H1 (cell line): ENCODE results near the gene CRABP1. TPM values are rescaled to one million over a fixed set of nuclear protein-coding genes. Genes with fewer than 3 reads are reported as not detected.

Source experiments
- CTCF ChIA-PET: fragments of 300-600 bp; sonication (Branson Sonifier 250); formaldehyde crosslinking; loops from one replicate; lab custom pipeline; 2021; ENCODE audit not compliant: partially characterized antibody; lab: Charles Lee
- POLR2A ChIA-PET: fragments of 300-600 bp; sonication (Branson Sonifier 250); formaldehyde crosslinking; loops from one replicate; lab custom pipeline; 2021; ENCODE audit warnings: inconsistent platforms; ENCODE audit not compliant: partially characterized antibody; lab: Charles Lee
- DNase-seq, 2 experiments: peaks; one replicate each; pipeline versions ENCODE4 v3.0.0 to v3.0.0-alpha.2; 2010 to 2022; ENCODE audit warnings: low spot score in 2 of 2, low read depth in 1 of 2, mixed read lengths in 1 of 2
- FAIRE-seq: peaks from 2 replicates; lab custom pipeline; 2011; peaks lifted over from hg19 to GRCh38; lab: Jason Lieb, UNC
- H2AFZ ChIP-seq: 2 replicates; pipeline ENCODE4 v1.8.1; 2012; ENCODE audit warnings: low read length, inconsistent platforms
- H2AK5ac ChIP-seq: 2 replicates; pipeline ENCODE4 v1.6.1; 2013; ENCODE audit warnings: low read depth, low read length
- H2BK120ac ChIP-seq: replicated peaks from 2 replicates; pipeline ENCODE3; 2013; ENCODE audit warnings: low read depth, low read length, inconsistent platforms
- H2BK12ac ChIP-seq: 2 replicates; pipeline ENCODE4 v1.6.1; 2013; ENCODE audit warnings: low read depth, low read length
- H2BK15ac ChIP-seq: 2 replicates; pipeline ENCODE4 v1.6.1; 2013; ENCODE audit warnings: low read length
- H2BK20ac ChIP-seq: 2 replicates; pipeline ENCODE4 v1.6.1; 2013; ENCODE audit warnings: low read length
- H2BK5ac ChIP-seq: 2 replicates; pipeline ENCODE4 v1.6.1; 2013; ENCODE audit warnings: low read depth, low read length
- H3K14ac ChIP-seq: 2 replicates; pipeline ENCODE4 v1.6.1; 2013; ENCODE audit warnings: inconsistent platforms; ENCODE audit not compliant: insufficient read length
- H3K18ac ChIP-seq: 2 replicates; pipeline ENCODE4 v1.6.1; 2013; ENCODE audit warnings: low read length; ENCODE audit errors: extremely low read depth
- H3K23ac ChIP-seq: 2 replicates; pipeline ENCODE4 v1.6.1; 2013; ENCODE audit warnings: inconsistent platforms; ENCODE audit not compliant: insufficient read length
- H3K23me2 ChIP-seq: 2 replicates; pipeline ENCODE4 v1.6.1; 2013; ENCODE audit warnings: low read depth, low read length
- H3K27ac ChIP-seq: 2 replicates; pipeline ENCODE4 v1.6.1; 2011; ENCODE audit warnings: low read depth, low read length, inconsistent platforms
- H3K27me3 ChIP-seq, 4 experiments: replicated peaks in 1 of 4; 1 replicate in 1 of 4; 2 replicates in 3 of 4; pipeline versions ENCODE4 v1.6.1 to v1.8.1; 2011 to 2013; ENCODE audit warnings: low read length in 3 of 4, mild to moderate bottlenecking in 3 of 4, inconsistent platforms in 2 of 4, mixed read lengths in 2 of 4, moderate library complexity in 1 of 4; ENCODE audit not compliant: control insufficient read depth in 3 of 4, insufficient read depth in 3 of 4; ENCODE audit errors: extremely low read depth in 1 of 4
- H3K36me3 ChIP-seq, 4 experiments: 2 replicates each; pipeline versions ENCODE4 v1.6.1 to v1.8.1; 2011 to 2013; ENCODE audit warnings: mild to moderate bottlenecking in 4 of 4, low read length in 3 of 4, moderate library complexity in 2 of 4, control low read depth in 1 of 4, inconsistent platforms in 1 of 4; ENCODE audit not compliant: insufficient read depth in 4 of 4, control insufficient read depth in 2 of 4
- H3K4ac ChIP-seq: replicated peaks from 2 replicates; pipeline ENCODE3; 2013; ENCODE audit warnings: low read length, low read depth, mixed read lengths, inconsistent platforms; ENCODE audit not compliant: insufficient read length
- H3K4me1 ChIP-seq, 4 experiments: replicated peaks in 1 of 4; 1 replicate in 1 of 4; 2 replicates in 3 of 4; pipeline versions ENCODE4 v1.6.1 to v1.8.1; 2011 to 2013; ENCODE audit warnings: low read length in 3 of 4, inconsistent platforms in 2 of 4, mixed read lengths in 1 of 4; ENCODE audit not compliant: insufficient read depth in 4 of 4, control insufficient read depth in 3 of 4
- H3K4me2 ChIP-seq, 2 experiments: 2 replicates each; pipeline versions ENCODE4 v1.6.1 to v1.8.1; 2011 to 2013; ENCODE audit warnings: low read depth in 2 of 2, low read length in 2 of 2, control low read depth in 1 of 2, inconsistent platforms in 1 of 2, mild to moderate bottlenecking in 1 of 2; ENCODE audit not compliant: insufficient read depth in 1 of 2
- H3K4me3 ChIP-seq, 4 experiments: fragments of 200-600, 300-600 bp in 1 of 4; sonication (generic), shearing (Covaris generic), sonication (Bioruptor Twin) in 1 of 4; 2 replicates each; pipeline versions ENCODE4 v1.5.1 to v1.8.1; 2011 to 2016; ENCODE audit warnings: low read length in 4 of 4, low read depth in 3 of 4, control low read depth in 2 of 4, inconsistent platforms in 2 of 4, mild to moderate bottlenecking in 2 of 4, mixed read lengths in 1 of 4, moderate library complexity in 1 of 4; ENCODE audit not compliant: insufficient read depth in 2 of 4; ENCODE audit errors: extremely low read depth in 1 of 4
- H3K56ac ChIP-seq: replicated peaks from 2 replicates; pipeline ENCODE3; 2013; ENCODE audit warnings: low read depth, mild to moderate bottlenecking, mixed read lengths, low read length, inconsistent platforms; ENCODE audit not compliant: insufficient read length
- H3K79me1 ChIP-seq: 2 replicates; pipeline ENCODE4 v1.6.1; 2013; ENCODE audit warnings: low read depth, low read length, control low read depth
- H3K79me2 ChIP-seq, 2 experiments: 2 replicates each; pipeline versions ENCODE4 v1.6.1 to v1.8.1; 2012 to 2013; ENCODE audit warnings: low read length in 2 of 2, mild to moderate bottlenecking in 2 of 2, inconsistent platforms in 1 of 2; ENCODE audit not compliant: insufficient read depth in 2 of 2, control insufficient read depth in 1 of 2
- H3K9ac ChIP-seq, 4 experiments: replicated peaks in 1 of 4; 1 replicate in 1 of 4; 2 replicates in 3 of 4; pipeline versions ENCODE4 v1.6.1 to v1.8.1; 2011 to 2013; ENCODE audit warnings: low read depth in 3 of 4, low read length in 3 of 4, control low read depth in 2 of 4, mild to moderate bottlenecking in 2 of 4, moderate library complexity in 2 of 4, inconsistent platforms in 1 of 4; ENCODE audit errors: extremely low read depth in 1 of 4
- H3K9me3 ChIP-seq, 2 experiments: 2 replicates each; pipeline versions ENCODE4 v1.6.1 to v1.8.1; 2012 to 2013; ENCODE audit warnings: mild to moderate bottlenecking in 2 of 2, moderate library complexity in 2 of 2, control low read depth in 1 of 2, inconsistent platforms in 1 of 2, low read depth in 1 of 2, low read length in 1 of 2, mixed read lengths in 1 of 2; ENCODE audit not compliant: insufficient read depth in 2 of 2
- H4K20me1 ChIP-seq, 2 experiments: replicated peaks in 1 of 2; 2 replicates each; pipeline versions ENCODE3 to v1.8.1; 2011 to 2013; ENCODE audit warnings: inconsistent platforms in 2 of 2, low read length in 2 of 2, mild to moderate bottlenecking in 1 of 2; ENCODE audit not compliant: insufficient read depth in 2 of 2, control insufficient read depth in 1 of 2
- H4K5ac ChIP-seq: 2 replicates; pipeline ENCODE4 v1.6.1; 2013; ENCODE audit warnings: low read length, low read depth, mixed read lengths, inconsistent platforms; ENCODE audit not compliant: insufficient read length
- H4K8ac ChIP-seq: 2 replicates; pipeline ENCODE4 v1.8.0; 2013; ENCODE audit warnings: mild to moderate bottlenecking, moderate library complexity, low read length, inconsistent platforms; ENCODE audit not compliant: insufficient read depth; ENCODE audit errors: extremely low read depth
- H4K91ac ChIP-seq: replicated peaks from 2 replicates; pipeline ENCODE3; 2013; ENCODE audit warnings: low read length, mixed read lengths, inconsistent platforms; ENCODE audit not compliant: insufficient read length
- ATF3 ChIP-seq: IDR thresholded peaks from 2 replicates; pipeline ENCODE4 v1.6.1; 2011; ENCODE audit warnings: low read depth, mild to moderate bottlenecking, low read length; ENCODE audit not compliant: insufficient read depth
- BRCA1 ChIP-seq: IDR thresholded peaks from 2 replicates; pipeline ENCODE4 v1.6.1; 2012; ENCODE audit warnings: low read depth, low read length, improper control_type of control experiment
- CHD2 ChIP-seq: IDR thresholded peaks from 2 replicates; pipeline ENCODE4 v1.6.1; 2012; ENCODE audit warnings: low read length, improper control_type of control experiment
- GABPA ChIP-seq: IDR thresholded peaks from 2 replicates; pipeline ENCODE4 v1.6.1; 2011; ENCODE audit warnings: mild to moderate bottlenecking, low read length, moderate library complexity, borderline replicate concordance; ENCODE audit not compliant: insufficient read depth
- JUN ChIP-seq: IDR thresholded peaks from 2 replicates; pipeline ENCODE4 v1.6.1; 2011; ENCODE audit warnings: low read depth, mild to moderate bottlenecking, improper control_type of control experiment, low read length
- JUND ChIP-seq: IDR thresholded peaks from 2 replicates; pipeline ENCODE4 v1.6.1; 2011; ENCODE audit warnings: mild to moderate bottlenecking, improper control_type of control experiment, low read length
- MAFK ChIP-seq: IDR thresholded peaks from 2 replicates; pipeline ENCODE4 v1.6.1; 2012; ENCODE audit warnings: low read depth, mild to moderate bottlenecking, improper control_type of control experiment, low read length
- NANOG ChIP-seq: IDR thresholded peaks from 2 replicates; pipeline ENCODE4 v1.6.1; 2011; ENCODE audit warnings: low read length, low read depth, mild to moderate bottlenecking, inconsistent platforms; ENCODE audit not compliant: insufficient read depth, poor library complexity, severe bottlenecking
- POLR2AphosphoS5 ChIP-seq: IDR thresholded peaks from 2 replicates; pipeline ENCODE4 v1.6.1; 2011; ENCODE audit warnings: low read depth, low read length
- POU5F1 ChIP-seq: IDR thresholded peaks from 2 replicates; pipeline ENCODE4 v1.6.1; 2011; ENCODE audit warnings: low read depth, mild to moderate bottlenecking, low read length, moderate library complexity
- RBBP5 ChIP-seq: IDR thresholded peaks from 2 replicates; pipeline ENCODE4 v1.7.1; 2012; ENCODE audit warnings: low read depth, mild to moderate bottlenecking, inconsistent platforms, low read length, moderate library complexity, borderline replicate concordance
- RXRA ChIP-seq: IDR thresholded peaks from 2 replicates; pipeline ENCODE4 v1.6.1; 2011; ENCODE audit warnings: low read depth, mild to moderate bottlenecking, low read length, moderate library complexity; ENCODE audit not compliant: insufficient read depth
- SIX5 ChIP-seq: IDR thresholded peaks from 2 replicates; pipeline ENCODE4 v1.6.1; 2011; ENCODE audit warnings: mild to moderate bottlenecking, low read depth, low read length
- SP1 ChIP-seq: IDR thresholded peaks from 2 replicates; pipeline ENCODE4 v1.6.1; 2011; ENCODE audit warnings: low read depth, low read length
- WGBS, 2 experiments: shearing (Covaris generic) in 1 of 2; methylation state at CpG; one replicate each; pipeline versions ENCODE4 v1.1.6 to v1.1.7; 2013 to 2015; ENCODE audit warnings: low lambda C conversion rate in 2 of 2, mixed read lengths in 2 of 2, inconsistent platforms in 1 of 2, low coverage in 1 of 2, missing lambda C conversion rate in 1 of 2; ENCODE audit not compliant: insufficient replicate concordance in 2 of 2, insufficient coverage in 1 of 2, insufficient read length in 1 of 2; ENCODE audit errors: extremely low coverage in 1 of 2, missing lambda C conversion rate in 1 of 2; 5-methylcytosine and 5-hydroxymethylcytosine counted together
- polyA plus RNA-seq, 7 experiments: library from polyadenylated mRNA; depleted of rRNA in 3 of 7; stranded (reverse) in 5 of 7; unstranded in 2 of 7; fragments of >200 nt in 5 of 7; fragments of 200-250 nt in 2 of 7; gene quantifications; 1 replicate in 5 of 7; 2 replicates in 1 of 7; 4 replicates in 1 of 7; pipeline versions ENCODE4 v1.2.1 to v1.2.3, GENCODE V29; 2011 to 2013; ENCODE audit warnings: missing spikeins in 2 of 7, mixed read lengths in 2 of 7
- total RNA-seq: library from RNA; stranded (reverse); fragmentation: NEBNext Ultra II Directional; extraction: Animal tissue kit (Norgen Biotek cat#: 25700); gene quantifications from 2 replicates; pipeline ENCODE4 v1.2.1, GENCODE V29; 2021

Gene CRABP1
- total and polyA plus RNA-seq, 2 of the 8 experiments (the other 6 are each of a cell fraction or from before 2014, with no cell fraction given), result 385 to 655 TPM

- peak overlapping the region; percentile 85 for H3K18ac ChIP-seq
- no peaks in the 10 kb centered on the region for H3K79me2 ChIP-seq
- H3K27ac ChIP-seq, result peak overlapping the region; percentile 70
- peak overlapping the region; percentile 88; the same call in 1 of the 2 replicates for H2BK15ac ChIP-seq
- H4K20me1 ChIP-seq, result no peaks in the 10 kb centered on the region
- H2BK5ac ChIP-seq, result peak overlapping the region; percentile 91; the same call in 1 of the 2 replicates
- peak overlapping the region; percentile 26 to 30; a peak in 3 of 4 replicates for H3K4me2 ChIP-seq
- peaks cover 8 to 19% (median 14%) of the 10 kb centered on the region in 4 experiments for H3K4me1 ChIP-seq
- H3K9ac ChIP-seq, result peak overlapping the region in 1 of 4 experiments; percentile 25; a peak in 1 of 7 replicates
- H3K56ac ChIP-seq, result no peak overlapping the region
- peak overlapping the region; percentile 54 for H4K5ac ChIP-seq
- H2BK12ac ChIP-seq, result peak overlapping the region; percentile 99
- H3K23me2 ChIP-seq, result no peaks in the 10 kb centered on the region
- no peaks in the 10 kb centered on the region for H3K36me3 ChIP-seq
- H3K23ac ChIP-seq, result no peak overlapping the region
- no peaks in the 10 kb centered on the region for H3K27me3 ChIP-seq
- peak overlapping the region; percentile 62 for H2BK120ac ChIP-seq
- ChIA-PET POLR2A (interaction anchor here (1.6 to 2.7 kb wide), 2 partner anchors 18 to 40 kb away, joined by 5 to 15 read pairs; partner anchors contain the start of gene CRABP1), CTCF (interaction anchor here (1.2 to 5.6 kb wide), 7 partner anchors 11 to 128 kb away, joined by 3 to 42 read pairs (median 9); partner anchors contain the start of gene CRABP1)
- no peak overlapping the region for H3K4me3 ChIP-seq
- peak overlapping the region; percentile 66; the same call in 1 of the 2 replicates for H2AK5ac ChIP-seq
- peak overlapping the region; percentile 72 for H2AFZ ChIP-seq
- FAIRE-seq (no peak), DNase-seq (no peak)
- no peak overlapping the region; the same call in 1 of the 2 replicates for H4K8ac ChIP-seq
- no peak overlapping the region for H3K4ac ChIP-seq
- WGBS, 2 experiments, result 24% methylated on average over 15 of the region's 15 CpGs; no CpG with 5 or more reads in 1 of the 2 experiments
- H3K14ac ChIP-seq, result no peak overlapping the region
- H3K79me1 ChIP-seq, result no peaks in the 10 kb centered on the region
- peak overlapping the region; percentile 93; the same call in 1 of the 2 replicates for H2BK20ac ChIP-seq
- no peaks in the 10 kb centered on the region for H3K9me3 ChIP-seq
- H4K91ac ChIP-seq, result peak overlapping the region; percentile 58
- TF ChIP-seq JUND (peak; percentile 20; the same call in 1 of the 2 replicates), POLR2AphosphoS5 (no peak), NANOG (peak; percentile 10), SP1 (no peak), BRCA1 (no peak), RBBP5 (no peak), CHD2 (no peak), SIX5 (no peak), JUN (no peak), ATF3 (no peak), RXRA (no peak), GABPA (no peak), POU5F1 (no peak), MAFK (no peak)
These were observed 17.9 kb upstream of the CRABP1 start for GRCh38 chr15:78322243-78322642.
